AG09309 (cell line): ENCODE results near the gene TBC1D22A.

ENCODE experiments used
- DNase-seq: peaks from one replicate; pipeline ENCODE4 v3.0.0-alpha.2; 2010; ENCODE audit warnings: low read depth
- H3K4me3 ChIP-seq: 2 replicates; pipeline ENCODE4 v1.5.1; 2011; ENCODE audit warnings: mild to moderate bottlenecking, low read depth, low read length, moderate library complexity; ENCODE audit not compliant: control insufficient read depth
- CTCF ChIP-seq: IDR thresholded peaks from 2 replicates; pipeline ENCODE4 v1.5.1; 2011; ENCODE audit warnings: mild to moderate bottlenecking, low read depth, low read length, inconsistent platforms; ENCODE audit not compliant: insufficient read depth, control insufficient read depth; ENCODE audit errors: missing control alignments

The TBC1D22A gene

GRCh38 chr22:46947516-46948257, 185.2 kb downstream of the TBC1D22A start:
- H3K4me3 ChIP-seq, result no peak overlapping the region
- TF ChIP-seq CTCF, result no peak
- no peak for DNase-seq

- no peak for DNase-seq
- no peak for TF ChIP-seq CTCF
- no peak overlapping the region for H3K4me3 ChIP-seq
These were observed 186.1 kb downstream of the TBC1D22A start for GRCh38 chr22:46948411-46949144.

- TF ChIP-seq CTCF, result no peak
- no peak for DNase-seq
- no peak overlapping the region for H3K4me3 ChIP-seq
These were observed 188.9 kb downstream of the TBC1D22A start for GRCh38 chr22:46951350-46951749.

- no peak for DNase-seq
- H3K4me3 ChIP-seq, result no peak overlapping the region
- TF ChIP-seq CTCF, result no peak
These were observed 189.5 kb downstream of the TBC1D22A start for GRCh38 chr22:46951973-46952372.

- TF ChIP-seq CTCF, result no peak
- no peak for DNase-seq
These were observed 191.7 kb downstream of the TBC1D22A start for GRCh38 chr22:46953968-46954765.

GRCh38 chr22:46954781-46955180, 192.3 kb downstream of the TBC1D22A start:
- H3K4me3 ChIP-seq, result no peak overlapping the region
- TF ChIP-seq CTCF, result no peak
- DNase-seq, result no peak

More at GRCh38 chr22:46953968-46954765, 191.7 kb downstream of the TBC1D22A start:
- no peak overlapping the region for H3K4me3 ChIP-seq
